Measurements from ENCODE around the gene NKX2-2.
A peak's percentile ranks its signal among the peaks of the same experiment; 100 is the strongest.

Gene NKX2-2

DNA sequence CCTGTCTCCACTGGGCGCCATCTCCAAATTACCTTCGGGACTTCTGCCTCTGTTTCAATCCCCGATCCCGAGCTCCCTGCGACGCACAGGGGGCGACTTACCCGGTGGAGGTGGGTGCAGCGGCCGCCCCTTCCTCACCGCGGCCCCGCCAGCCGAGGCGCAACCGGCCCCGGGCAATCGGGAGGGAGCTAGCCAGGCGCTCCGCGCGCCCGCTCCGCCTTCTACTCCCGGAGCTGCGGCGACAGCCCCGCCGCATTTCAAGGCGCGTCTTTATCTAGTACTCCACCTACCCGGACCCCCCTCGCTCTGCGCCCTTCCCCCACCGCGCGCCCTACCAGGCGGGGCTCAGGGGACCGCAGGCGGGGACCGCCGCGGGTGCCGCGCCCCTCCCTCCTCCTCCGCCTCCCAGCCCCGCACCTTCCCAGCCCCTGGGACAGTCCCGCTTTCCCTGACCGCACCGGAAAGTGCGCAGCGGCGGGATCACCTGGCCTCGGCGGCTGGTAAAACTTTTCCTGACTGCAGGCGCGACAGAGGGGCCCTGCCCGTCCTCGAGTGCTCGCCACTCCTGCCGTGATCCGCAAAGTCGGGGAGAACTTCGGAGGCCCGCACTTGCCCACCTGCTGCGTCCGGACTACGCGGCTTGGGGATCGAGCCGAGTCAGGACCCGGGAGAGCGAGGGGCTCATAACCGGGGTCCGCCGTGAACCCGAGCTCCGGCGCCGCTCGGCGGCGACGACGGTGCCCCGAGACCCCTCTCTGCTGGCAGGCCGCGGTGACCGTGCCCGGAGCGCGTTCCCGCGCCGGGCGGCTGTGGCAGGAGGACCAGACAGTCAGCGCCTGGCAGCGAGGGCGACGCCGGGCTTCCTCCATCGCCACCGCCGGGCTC is 8.0 kb upstream of the NKX2-2 start:
- no peak for DNase-seq

DNA sequence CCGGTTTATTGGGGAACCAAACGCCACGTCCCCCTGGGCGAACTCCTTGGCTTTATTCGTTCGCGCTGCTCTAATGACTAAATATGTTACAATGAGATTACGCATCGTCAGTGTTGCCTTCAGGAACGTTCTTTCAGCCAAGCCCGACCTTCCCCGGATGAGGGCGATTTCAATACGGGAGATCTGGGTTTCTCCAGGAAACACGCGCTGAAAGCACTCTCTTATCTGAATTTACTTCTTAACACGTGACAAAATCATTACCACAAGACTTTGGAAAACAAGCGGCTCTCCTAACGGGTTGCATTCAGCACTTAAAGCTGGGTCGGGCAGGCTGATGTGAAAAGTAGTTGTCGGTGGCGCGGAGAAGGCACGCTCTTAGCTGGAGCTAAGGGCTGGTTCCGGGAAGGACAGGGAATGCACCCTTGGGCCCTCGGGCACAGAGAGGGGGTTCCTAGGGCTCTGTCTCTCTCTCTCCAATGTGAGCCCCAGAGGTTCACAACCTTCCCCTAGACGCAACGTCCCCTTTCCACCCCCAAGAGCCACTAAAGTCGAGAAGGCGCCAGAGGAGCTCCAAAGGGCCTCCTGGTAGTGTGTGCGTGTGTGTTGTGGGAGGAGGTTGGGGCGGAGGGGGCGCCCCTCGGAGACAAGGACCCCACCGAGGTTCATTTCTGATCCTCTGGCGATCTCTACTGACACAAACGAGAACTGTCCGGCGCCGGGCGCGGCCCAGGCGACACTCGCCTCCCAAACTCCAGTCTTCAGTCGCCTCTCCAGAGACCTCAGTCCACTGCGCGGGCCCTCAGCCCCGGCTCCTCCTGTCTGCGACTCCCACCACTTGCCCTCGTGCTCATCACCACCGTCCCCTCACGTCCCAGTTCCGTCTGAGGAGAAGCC is 7.1 kb upstream of the NKX2-2 start:
- no peak for DNase-seq

DNA sequence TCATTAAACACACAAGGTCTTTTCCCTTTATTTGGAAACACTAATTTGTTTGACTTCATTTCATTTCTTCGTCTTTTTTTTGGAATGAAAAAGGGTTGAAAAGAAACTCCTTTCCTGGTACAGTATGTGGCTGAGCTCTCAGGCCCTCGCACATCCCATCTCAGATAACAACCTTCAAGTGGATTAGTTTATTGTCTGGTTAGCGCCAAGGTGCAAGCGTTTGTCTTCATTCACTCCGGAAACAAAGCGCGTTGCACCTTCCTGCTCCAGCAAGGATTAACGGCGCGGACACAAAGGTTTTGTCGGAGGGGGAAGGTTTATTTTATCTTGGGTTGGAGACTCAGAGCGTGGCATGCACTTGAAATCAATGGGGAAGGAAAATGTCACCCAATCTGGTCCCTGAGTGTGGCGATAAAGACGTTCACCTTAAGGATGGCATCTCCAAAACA is 5.3 kb upstream of the NKX2-2 start:
- DNase-seq = no peak

DNA sequence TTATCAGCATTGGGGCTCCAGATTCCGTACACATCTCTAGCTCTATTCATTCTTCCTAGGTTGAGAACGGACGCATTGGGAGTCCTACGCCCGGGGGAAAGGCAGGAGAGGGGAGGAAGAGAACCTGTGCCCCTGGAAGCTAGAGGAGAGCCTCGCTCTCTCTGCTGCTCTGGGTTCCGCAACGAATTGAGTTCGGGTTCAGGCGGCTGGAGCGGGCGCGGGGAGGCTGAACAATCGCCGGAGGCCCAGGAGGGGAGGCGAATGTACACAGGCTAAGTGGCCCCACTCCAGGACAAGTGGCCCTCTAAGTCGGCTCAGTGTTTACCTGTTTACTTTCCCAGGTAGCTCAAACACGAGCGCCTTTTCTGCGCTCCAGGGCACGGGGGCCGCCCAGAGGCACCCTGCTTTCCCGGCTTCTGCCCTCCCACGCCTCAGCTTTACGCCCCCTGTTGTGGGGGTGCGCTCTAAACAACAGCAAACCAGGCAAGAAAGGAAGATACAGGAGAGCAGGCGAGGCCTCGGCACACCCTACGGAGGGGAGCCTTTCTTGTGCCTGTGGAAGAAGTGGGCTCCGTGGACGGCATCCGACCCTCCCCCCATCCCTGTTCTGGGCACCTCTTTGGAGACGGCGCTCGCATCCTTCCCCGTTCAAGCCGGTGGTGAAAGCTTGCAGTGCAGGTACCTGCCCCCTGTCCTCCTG is 4.6 kb upstream of the NKX2-2 start:
- DNase-seq = no peak

DNA sequence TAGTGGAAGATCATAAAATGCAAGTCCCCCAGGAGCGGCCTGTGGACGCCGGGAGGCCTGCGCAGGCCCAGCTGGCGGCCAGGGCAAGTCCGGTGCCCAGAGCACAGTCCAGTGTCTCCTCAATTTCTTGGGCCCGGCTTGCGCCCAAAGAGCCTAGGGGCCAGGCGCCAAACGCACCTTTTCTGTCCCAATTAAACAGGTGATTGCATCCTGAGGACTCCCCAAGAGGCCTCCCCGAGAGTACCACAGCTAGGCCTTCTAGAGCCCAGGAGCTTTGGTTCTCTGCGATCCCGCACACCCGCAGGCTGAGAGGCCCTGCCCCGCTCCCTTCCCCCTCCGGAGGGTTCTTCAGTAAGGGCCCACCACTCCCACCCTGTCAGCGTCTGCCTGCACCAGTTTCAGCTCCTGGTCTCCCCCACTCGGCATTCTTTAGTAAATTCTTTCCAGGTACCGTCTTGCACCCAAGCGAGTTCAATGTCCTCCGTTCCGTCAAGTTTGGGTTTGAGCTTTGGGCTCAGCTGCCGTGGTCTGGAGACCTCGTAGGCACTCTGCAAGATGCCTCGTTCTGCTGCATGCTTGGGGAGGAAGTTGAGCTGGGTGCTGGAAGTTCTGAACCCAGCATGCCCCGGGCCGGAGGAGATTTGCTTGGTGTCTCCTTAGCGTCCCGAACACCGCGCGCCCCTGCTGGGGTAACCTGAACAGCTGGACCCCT is 3.9 kb upstream of the NKX2-2 start:
- no peak for DNase-seq

DNA sequence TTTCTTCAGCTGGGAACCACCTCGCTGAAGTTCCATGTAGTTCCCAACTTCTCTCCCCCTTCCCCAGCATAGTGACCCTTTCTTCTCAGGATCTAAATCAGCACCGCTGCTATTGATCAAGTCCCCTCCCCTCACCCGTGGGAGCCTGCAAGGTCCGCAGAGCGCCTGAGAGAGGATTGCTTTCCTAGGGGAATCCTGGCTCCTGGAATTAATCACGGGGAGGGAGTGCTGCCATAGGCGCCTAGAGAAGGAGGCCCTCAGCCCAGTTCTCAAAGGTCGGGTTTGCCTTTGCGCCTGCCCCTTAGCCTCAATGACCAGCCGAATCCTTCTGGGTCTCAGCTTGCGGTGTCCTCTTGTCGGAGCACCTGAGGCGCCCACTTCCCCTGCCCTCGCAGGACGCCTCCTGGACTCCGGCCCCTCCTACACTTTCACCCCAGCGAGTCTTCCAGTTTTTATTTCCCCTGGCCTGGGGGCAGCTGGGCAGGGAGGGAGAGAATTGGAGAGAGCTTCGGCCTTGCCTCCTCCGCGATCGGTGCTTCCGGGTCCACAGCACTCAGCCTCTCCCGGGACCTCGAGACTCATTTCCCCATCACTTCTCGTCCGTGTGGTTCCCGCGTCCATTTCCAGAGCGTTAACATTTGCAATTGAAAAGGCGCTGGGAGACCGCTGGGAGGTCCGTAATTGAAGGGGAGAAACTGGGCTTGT is 3.1 kb upstream of the NKX2-2 start:
- DNase-seq = no peak

DNA sequence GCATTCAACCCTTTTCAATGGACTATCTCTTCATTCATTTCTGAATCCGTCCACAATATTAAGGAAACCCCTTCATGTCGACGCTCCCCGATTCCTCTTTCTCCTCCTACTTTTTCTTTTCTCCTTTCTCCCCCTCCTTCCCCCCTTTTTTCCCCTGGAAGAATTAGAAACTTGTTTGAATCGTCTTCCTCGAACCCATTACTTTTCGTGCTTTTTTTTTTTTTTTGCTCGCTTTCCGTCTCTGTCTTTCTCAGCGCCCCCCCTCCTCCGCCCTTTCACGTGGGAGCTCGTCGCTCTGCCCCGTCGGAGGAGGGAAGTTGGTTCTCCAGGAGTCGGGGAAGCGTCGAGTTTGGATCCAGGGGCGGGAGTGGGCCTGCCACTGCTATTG is 2.3 kb upstream of the NKX2-2 start:
- no peak for DNase-seq

DNA sequence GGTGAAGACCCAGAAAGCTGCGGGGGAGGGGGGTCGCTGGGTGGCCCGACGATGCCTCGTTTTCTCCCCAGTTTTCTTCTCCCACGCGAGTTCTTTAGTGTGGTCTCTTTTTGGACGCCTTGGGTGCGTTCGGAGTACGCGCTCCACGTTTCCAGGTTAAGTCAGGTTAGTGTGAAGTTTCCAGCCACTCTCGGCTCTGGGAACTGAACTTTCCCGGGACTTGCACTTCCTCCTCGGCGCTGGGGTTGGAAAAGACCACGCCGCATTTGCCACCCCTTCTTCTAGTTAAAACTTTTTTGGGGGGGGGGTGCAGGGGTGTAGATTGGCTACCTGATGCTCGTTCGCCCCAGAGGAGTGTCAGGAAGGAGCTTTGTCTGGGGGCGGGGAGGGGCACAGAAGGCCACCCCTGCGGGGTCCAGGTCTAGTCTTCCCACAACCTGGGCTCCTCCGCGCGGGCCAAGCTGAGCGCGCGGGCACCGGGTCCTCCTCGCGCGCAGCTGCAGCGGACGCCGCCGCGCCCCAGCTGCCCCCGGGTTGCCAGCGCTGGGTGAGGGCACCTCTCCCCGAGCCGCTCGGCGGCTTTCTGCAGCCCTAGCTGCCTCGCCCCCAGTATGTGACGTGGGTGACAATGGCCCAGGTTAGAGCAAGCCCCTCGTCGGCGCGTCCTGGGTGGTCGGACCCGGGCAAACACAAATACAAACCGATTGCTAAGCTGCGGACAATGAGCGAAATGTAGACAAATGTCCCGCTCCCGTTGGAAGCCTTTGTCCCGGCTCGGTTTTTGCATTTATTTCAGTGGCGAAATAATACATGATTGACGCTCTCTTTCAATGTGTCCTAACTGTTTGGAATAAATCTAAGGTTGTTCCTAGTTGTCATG is 1.7 kb upstream of the NKX2-2 start:
- no peak for DNase-seq

DNA sequence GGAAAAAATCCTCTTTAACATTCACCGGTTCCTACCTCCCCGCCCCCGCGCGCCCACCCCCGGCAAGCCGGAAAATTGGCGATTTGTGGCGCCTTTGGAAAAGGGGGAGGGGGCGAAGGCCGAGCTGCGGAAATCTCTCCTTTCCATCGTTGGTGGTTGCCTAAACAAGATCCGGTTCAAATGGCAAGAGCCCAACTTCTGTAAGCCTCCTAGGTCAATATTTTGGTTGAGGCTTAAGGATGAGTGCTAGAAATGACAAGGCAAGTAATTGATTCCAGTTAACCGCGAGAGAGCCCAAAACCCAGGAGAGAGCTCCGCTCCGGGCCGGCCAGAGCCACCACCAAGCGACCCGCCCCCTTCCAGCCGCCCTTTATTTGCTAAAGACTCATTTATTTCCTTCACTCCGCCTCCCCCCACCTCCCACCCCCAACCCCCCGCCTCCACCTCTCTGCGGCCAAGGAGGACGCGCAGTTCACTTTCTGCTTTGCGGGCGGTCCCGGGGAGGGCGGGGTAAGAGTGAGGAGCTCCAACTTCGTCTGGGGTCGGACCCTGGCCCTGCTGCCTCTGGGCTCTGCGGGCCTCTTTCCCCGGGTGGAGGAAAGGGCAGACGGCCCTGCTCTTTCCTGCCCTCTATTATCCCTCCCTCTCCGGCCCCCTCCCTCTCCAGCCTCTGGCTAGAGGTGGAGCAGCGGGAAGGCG is 838 bp upstream of the NKX2-2 start:
- DNase-seq = no peak

DNA sequence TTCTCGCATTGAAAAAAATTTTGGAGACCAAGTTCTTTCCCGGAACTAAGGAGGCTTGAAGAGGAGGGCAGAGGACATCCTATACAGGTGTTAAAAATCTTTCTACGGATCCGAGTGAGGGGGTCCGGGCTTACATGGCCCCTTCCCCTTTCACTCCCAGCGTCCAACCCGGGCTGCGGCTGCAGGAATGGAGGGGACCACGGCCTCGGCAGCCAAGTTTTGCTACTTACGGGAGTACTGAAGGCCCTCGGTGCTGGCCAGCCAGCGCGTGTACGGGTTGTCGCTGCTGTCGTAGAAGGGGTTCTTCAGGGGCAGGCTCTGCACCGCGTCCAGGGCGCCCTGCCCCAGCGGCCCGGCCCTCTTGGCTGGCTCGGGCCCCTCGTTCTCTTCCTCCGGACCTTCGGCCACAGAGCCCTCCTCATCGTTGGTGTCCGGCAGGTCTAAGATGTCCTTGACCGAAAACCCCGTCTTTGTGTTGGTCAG is 642 bp downstream of the NKX2-2 start:
- DNase-seq = no peak

DNA sequence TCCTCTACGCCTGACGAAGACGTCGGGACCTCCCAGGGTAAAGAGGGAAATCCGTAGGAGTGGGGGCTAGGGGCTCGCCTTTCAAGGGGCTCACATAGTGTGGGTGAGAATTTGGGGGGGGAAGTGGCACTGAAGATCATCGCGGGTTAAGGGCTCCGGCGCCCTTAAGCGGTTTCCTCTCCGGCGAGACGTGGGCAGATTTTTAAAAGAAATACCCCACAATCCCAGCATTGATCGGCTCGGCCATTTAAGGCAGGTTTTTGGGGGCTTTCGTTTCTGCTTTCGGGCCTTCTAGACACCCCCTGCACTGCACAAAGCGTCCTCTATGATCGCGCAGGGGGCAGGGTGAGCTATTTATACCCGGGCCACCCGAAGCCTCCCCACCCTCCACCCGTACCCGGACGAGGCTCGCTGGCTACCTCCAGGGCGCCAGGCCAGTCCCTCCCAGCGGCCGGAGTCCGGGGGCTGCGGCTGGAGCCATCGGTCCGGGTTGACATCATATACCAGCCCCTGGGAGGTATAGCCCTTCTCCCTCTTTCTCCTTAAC is 1.2 kb downstream of the NKX2-2 start:
- no peak for DNase-seq

DNA sequence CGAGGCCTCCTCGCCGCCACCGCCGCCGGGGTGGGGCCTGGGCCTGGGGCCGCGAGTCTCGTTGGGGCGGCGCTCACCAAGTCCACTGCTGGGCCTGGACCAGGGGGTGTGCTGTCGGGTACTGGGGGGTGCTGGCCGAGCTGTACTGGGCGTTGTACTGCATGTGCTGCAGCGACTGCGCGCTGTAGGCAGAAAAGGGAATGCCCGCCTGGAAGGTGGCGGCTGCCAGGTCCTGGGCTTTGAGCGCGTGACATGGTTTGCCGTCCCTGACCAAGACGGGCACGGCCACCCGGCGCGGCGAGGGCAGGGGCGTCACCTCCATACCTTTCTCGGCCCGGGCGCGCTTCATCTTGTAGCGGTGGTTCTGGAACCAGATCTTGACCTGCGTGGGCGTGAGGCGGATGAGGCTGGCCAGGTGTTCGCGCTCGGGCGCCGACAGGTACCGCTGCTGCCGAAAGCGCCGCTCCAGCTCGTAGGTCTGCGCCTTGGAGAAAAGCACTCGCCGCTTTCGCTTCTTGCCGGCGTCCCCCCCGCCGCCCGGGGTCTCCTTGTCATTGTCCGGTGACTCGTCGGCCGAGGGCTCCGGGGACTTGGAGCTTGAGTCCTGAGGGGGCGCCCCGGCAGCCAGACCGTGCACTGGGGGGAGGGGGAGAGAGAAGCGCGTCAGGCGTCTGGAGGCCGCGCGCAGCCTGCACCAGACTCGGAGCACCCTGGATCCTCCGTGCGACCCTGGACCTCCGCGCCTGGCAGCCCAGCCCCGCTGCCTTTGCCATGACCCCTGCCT is 1.8 kb downstream of the NKX2-2 start:
- no peak for DNase-seq

DNA sequence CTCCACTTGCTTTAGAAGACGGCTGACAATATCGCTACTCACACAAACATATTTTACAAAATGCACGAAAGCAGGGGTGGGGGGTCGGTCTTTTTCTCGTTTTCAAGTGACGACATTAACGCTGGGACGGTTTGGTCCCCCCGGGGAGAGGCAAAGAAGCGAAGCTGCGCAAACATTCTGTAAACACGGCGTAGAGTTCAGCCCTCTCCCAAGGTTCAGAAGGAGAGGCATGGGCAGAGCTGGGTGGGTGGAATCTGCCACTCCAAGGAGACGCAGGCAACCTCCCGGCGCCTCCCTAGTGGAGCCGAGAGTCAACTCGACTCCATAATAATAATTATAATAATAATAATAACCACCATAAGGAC is 2.4 kb downstream of the NKX2-2 start:
- DNase-seq = no peak

DNA sequence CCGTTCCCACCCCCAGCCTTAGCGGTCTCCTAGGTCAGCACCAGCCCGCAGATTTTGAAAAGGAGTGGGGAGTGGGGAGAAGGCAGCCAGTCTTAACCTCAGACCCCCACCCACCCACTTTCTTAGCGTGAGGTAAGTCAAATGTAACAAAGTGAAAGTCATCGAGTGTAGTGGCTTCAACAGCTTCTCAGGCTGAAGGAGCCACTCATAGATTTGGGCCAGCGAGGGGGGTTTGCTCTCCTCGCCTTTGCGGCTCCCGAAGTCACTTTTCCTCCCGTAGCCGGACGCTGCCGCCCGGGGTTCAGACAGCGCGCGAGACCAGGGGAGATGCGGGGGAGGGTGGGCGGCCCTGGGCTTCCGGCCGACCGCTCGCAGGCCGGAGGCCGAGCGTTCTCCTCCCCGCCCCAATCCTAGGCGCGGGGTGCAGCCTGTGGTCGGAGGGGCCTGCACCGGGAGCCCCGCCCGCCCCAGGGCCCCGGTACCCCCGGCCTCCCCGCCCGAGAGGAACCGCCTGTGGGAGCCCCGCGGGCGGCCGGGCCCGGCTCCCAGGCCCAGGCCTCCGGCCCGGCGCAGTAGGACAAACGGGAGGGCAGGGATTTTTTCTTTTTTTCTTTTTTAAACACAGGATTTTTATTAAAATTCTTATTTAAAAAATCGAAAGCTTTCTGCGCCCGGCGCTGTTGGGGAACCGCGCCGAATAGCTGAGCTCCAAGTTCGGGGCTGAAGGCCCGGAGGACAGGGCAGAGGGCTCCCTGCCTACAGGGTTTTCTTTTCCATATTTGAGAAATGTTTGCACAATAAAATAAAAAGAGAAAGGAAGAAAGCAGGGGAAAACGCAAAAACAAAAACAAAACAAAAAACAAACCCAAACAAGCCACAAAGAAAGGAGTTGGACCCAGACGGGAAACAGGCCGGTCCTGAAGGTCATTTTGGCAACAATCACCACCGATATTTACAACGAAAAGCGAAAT is 3.2 kb downstream of the NKX2-2 start:
- DNase-seq = no peak

DNA sequence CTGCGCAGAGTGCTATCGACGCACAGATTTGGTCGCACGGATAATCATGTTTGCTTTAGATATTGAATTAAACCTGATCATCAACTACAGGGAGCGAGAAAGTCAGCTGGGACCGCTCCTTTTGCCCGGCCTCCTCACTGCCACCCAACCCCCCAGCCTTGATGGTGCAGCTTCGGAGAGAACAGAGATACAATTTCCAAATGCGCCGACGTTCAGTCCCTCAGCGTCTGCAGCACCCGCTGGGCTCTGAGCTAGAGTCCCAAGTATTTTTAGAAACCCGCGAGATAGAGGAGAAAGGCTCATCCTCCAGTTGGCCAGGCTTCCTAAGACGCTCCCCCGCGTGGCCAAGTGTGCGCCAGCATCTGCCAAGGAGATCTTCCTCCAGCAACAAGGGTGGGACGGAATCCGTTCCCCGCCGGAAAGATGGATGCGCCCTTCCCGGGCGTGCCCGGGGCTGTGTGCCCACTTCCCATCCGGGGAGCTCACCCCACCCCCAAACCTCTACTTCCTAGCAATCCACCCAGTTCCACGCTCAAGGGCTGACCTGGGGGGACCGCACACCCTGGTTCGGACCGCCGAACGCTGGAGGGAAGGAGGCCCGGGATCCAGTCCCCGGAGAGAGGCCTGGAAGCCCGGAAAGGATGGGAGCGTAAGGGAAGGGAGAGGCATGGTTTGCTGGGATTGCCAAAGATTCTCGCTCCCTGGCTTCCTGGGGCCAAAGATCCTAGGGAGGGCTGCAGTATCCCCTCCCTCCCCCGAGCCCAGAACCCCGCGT is 4.1 kb downstream of the NKX2-2 start:
- DNase-seq = peak; percentile 18

DNA sequence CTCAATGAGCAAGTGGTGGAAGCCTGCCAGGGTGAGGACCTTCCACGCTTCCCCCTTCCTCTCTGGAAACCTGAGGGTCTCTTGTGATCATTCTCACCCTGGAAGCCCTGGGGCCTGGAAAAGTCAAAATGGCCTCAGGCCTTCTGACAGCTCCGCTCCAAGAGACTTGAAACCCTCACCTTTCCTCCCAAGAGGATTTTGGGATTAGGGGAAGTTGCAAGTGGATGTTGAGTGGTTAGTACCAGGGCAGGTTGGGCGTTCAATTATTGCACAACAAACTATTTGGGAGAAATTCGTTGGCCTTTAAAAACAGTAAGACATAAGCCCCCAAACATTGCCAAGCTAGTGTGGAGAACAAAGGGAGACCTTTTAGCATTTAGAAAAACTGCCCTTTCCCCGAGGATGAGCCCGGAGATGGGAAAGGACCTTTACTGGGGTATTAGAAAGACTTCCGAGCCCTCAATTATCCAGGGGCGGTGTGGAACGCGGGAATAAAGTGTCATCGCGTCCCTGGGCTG is 4.7 kb downstream of the NKX2-2 start:
- DNase-seq = no peak

Data from hematopoietic multipotent progenitor cell treated with erythropoietin and hydrocortisone succinate and interleukin-3 and kit ligand, for 8 days (in vitro differentiated cells).